KG1 (cell line): ENCODE data around the gene SHROOM3.
A peak's percentile ranks its signal among the peaks of the same experiment; 100 is the strongest.
"Not testable (repeated sequence)": the region's sequence is repeated elsewhere in the genome, so short reads cannot be mapped to it uniquely, and the experiment has no call there.

Experiments used
- DNase-seq: peaks from one replicate; lab custom pipeline; 2025; lab: John Stamatoyannopoulos, UW

SHROOM3 gene

GRCh38 chr4:76434901-76435527 is at the start of gene SHROOM3:
TSS of gene SHROOM3 (plus strand) at chr4:76435229. CDS start at chr4:76436053, 824 bp downstream.
- no peak for DNase-seq

- no peak for DNase-seq
Observed at GRCh38 chr4:76385974-76386373, 49.1 kb upstream of the SHROOM3 start.

- no peak for DNase-seq
Observed at GRCh38 chr4:76386566-76387305, 48.3 kb upstream of the SHROOM3 start.

GRCh38 chr4:76388160-76388908 is 46.7 kb upstream of the SHROOM3 start:
- no peak for DNase-seq

GRCh38 chr4:76401654-76402053 is 33.4 kb upstream of the SHROOM3 start:
- DNase-seq = no peak

GRCh38 chr4:76406081-76406480 is 28.9 kb upstream of the SHROOM3 start:
- no peak for DNase-seq

GRCh38 chr4:76407440-76408119 is 27.4 kb upstream of the SHROOM3 start:
- no peak for DNase-seq

GRCh38 chr4:76410636-76411035 is 24.4 kb upstream of the SHROOM3 start:
- no peak for DNase-seq

GRCh38 chr4:76420188-76420761 is 14.8 kb upstream of the SHROOM3 start:
- no peak for DNase-seq

- DNase-seq = no peak
Observed at GRCh38 chr4:76420762-76421581, 14.1 kb upstream of the SHROOM3 start, which contains the start of gene CCDC158. TSS of gene CCDC158 (minus strand) at chr4:76421141. CDS start at chr4:76403207, 17,934 bp downstream.

GRCh38 chr4:76423159-76423558 is 11.9 kb upstream of the SHROOM3 start:
- not testable (repeated sequence) for DNase-seq

- no peak for DNase-seq
Observed at GRCh38 chr4:76426272-76426671, 8.8 kb upstream of the SHROOM3 start.

- DNase-seq = peak; percentile 38
Observed at GRCh38 chr4:76429636-76430035, 5.4 kb upstream of the SHROOM3 start.

- DNase-seq = peak; percentile 33
Observed at GRCh38 chr4:76430519-76431388, 4.3 kb upstream of the SHROOM3 start.

- no peak for DNase-seq
Observed at GRCh38 chr4:76435528-76436319, 695 bp downstream of the SHROOM3 start.

GRCh38 chr4:76439491-76439890 is 4.5 kb downstream of the SHROOM3 start:
- DNase-seq = no peak

GRCh38 chr4:76441881-76442280 is 6.9 kb downstream of the SHROOM3 start:
- no peak for DNase-seq

GRCh38 chr4:76442807-76443206 is 7.8 kb downstream of the SHROOM3 start:
- DNase-seq = no peak

- DNase-seq = no peak
Observed at GRCh38 chr4:76443376-76443775, 8.3 kb downstream of the SHROOM3 start.
